GM23248 (cell line): ENCODE results near the gene TSPAN5. TPM values are rescaled to one million over a fixed set of nuclear protein-coding genes. Genes with fewer than 3 reads are reported as not detected.

Experiments used
- DNase-seq: peaks from one replicate; pipeline ENCODE4 v3.0.0-alpha.2; 2015
- H2AFZ ChIP-seq: fragments of 200-600 bp; sonication (generic); 2 replicates; pipeline ENCODE4 v1.6.1; 2016; ENCODE audit warnings: antibody characterized with exemption
- H3F3A ChIP-seq: fragments of 200-600 bp; sonication (generic); 2 replicates; pipeline ENCODE4 v1.6.1; 2016; ENCODE audit warnings: mild to moderate bottlenecking, antibody characterized with exemption, mixed run types; ENCODE audit not compliant: insufficient read depth
- H3K27ac ChIP-seq: fragments of 200-600 bp; sonication (generic); 2 replicates; pipeline ENCODE4 v1.5.1; 2016; ENCODE audit warnings: mild to moderate bottlenecking
- H3K27me3 ChIP-seq: fragments of 200-600 bp; sonication (generic); replicated peaks from 2 replicates; pipeline ENCODE4 v1.6.1; 2016; ENCODE audit warnings: mild to moderate bottlenecking; ENCODE audit not compliant: insufficient read depth
- H3K36me3 ChIP-seq: fragments of 200-600 bp; sonication (generic); 2 replicates; pipeline ENCODE4 v1.6.1; 2016; ENCODE audit warnings: low read depth, mild to moderate bottlenecking
- H3K4me1 ChIP-seq: fragments of 200-600 bp; sonication (generic); 2 replicates; pipeline ENCODE4 v1.6.1; 2016; ENCODE audit warnings: mild to moderate bottlenecking; ENCODE audit not compliant: insufficient read depth
- H3K4me2 ChIP-seq: fragments of 200-600 bp; sonication (generic); one replicate; pipeline ENCODE4 v1.6.1; 2016; ENCODE audit warnings: mild to moderate bottlenecking; ENCODE audit not compliant: unreplicated experiment
- H3K4me3 ChIP-seq: fragments of 200-600 bp; sonication (generic); 2 replicates; pipeline ENCODE4 v1.5.1; 2016; ENCODE audit warnings: mild to moderate bottlenecking
- H3K79me2 ChIP-seq: fragments of 200-600 bp; sonication (generic); 2 replicates; pipeline ENCODE4 v1.6.1; 2016; ENCODE audit warnings: mild to moderate bottlenecking; ENCODE audit not compliant: insufficient read depth
- H3K9ac ChIP-seq: fragments of 200-600 bp; sonication (generic); 2 replicates; pipeline ENCODE4 v1.6.1; 2016; ENCODE audit warnings: mild to moderate bottlenecking
- H3K9me2 ChIP-seq: fragments of 200-600 bp; sonication (generic); 2 replicates; pipeline ENCODE4 v1.6.1; 2016; ENCODE audit warnings: mixed run types, mild to moderate bottlenecking, moderate library complexity; ENCODE audit not compliant: insufficient read depth
- H3K9me3 ChIP-seq: fragments of 200-600 bp; sonication (generic); one replicate; pipeline ENCODE4 v1.6.1; 2017; ENCODE audit warnings: low read depth
- H4K20me1 ChIP-seq: fragments of 200-600 bp; sonication (generic); 2 replicates; pipeline ENCODE4 v1.6.0; 2016; ENCODE audit not compliant: insufficient read depth
- EZH2 ChIP-seq: fragments of 200-600 bp; sonication (generic); IDR thresholded peaks from 2 replicates; pipeline ENCODE4 v1.6.1; 2018; ENCODE audit warnings: antibody characterized with exemption, mild to moderate bottlenecking; ENCODE audit not compliant: insufficient read depth, poor library complexity, severe bottlenecking
- EZH2phosphoT487 ChIP-seq: fragments of 200-600 bp; sonication (generic); IDR thresholded peaks from 2 replicates; pipeline ENCODE4 v1.6.1; 2018; ENCODE audit warnings: antibody characterized with exemption, moderate library complexity, mild to moderate bottlenecking, low read depth; ENCODE audit not compliant: insufficient read depth
- WGBS, 2 experiments: methylation state at CpG; one replicate each; pipeline ENCODE4 v1.1.6; 2015 to 2017; ENCODE audit warnings: low lambda C conversion rate in 2 of 2, low coverage in 1 of 2; ENCODE audit errors: missing lambda C conversion rate in 2 of 2; 5-methylcytosine and 5-hydroxymethylcytosine counted together
- in situ Hi-C: fragments of 300-500 bp; cut with MboI; formaldehyde crosslinking; loops from 2 replicates; pipeline ENCODE4 v1.15.0; 2020
- polyA plus RNA-seq: library from polyadenylated mRNA; unstranded; fragments of >200 nt; fragmentation: Nextera tagmentation; extraction: Ambion mirVana; gene quantifications from 2 replicates; pipeline ENCODE4 v1.2.1, GENCODE V29; 2016
- total RNA-seq: library from RNA; depleted of rRNA; stranded (reverse); fragments of >200 nt; shearing (Covaris generic); gene quantifications from 2 replicates; pipeline ENCODE4 v1.2.3, GENCODE V29; 2014

The TSPAN5 gene
- total and polyA plus RNA-seq, 2 experiments from 2014 or later = 61.9 to 76.6 TPM

GRCh38 chr4:98524230-98524629, 134.2 kb downstream of the TSPAN5 start:
- Histone ChIP-seq H4K20me1 (no peaks in the 10 kb centered on the region), H3K27me3 (no peaks in the 10 kb centered on the region), H3K27ac (peak overlapping the region; percentile 86), H3K4me1 (peaks cover 66% of the 10 kb centered on the region), H3K9ac (no peak overlapping the region), H3F3A (peaks cover 53% of the 10 kb centered on the region), H2AFZ (no peak overlapping the region), H3K4me2 (peak overlapping the region; percentile 71), H3K9me2 (no peaks in the 10 kb centered on the region), H3K4me3 (no peak overlapping the region), H3K36me3 (no peaks in the 10 kb centered on the region), H3K9me3 (no peaks in the 10 kb centered on the region), H3K79me2 (peaks cover 92% of the 10 kb centered on the region)
- in situ Hi-C loops = no loop called here
- TF ChIP-seq EZH2 = no peak
- no peak for TF ChIP-seq EZH2phosphoT487
- no peak for DNase-seq
- 67 to 70% methylated on average over 4 of the region's 4 CpGs for WGBS, 2 experiments

- H3K4me2 ChIP-seq = peak overlapping the region; percentile 71
- TF ChIP-seq EZH2phosphoT487 = no peak
- TF ChIP-seq EZH2 = no peak
- peak overlapping the region; percentile 6; the same call in 1 of the 2 replicates for H2AFZ ChIP-seq
- H4K20me1 ChIP-seq = no peaks in the 10 kb centered on the region
- 1 to 7% methylated on average over 3 of the region's 3 CpGs for whole genome bisulfite sequencing, 2 experiments
- H3K4me3 ChIP-seq = peak overlapping the region; percentile 60
- no peaks in the 10 kb centered on the region for H3K9me2 ChIP-seq
- in situ Hi-C loops = no loop called here
- no peaks in the 10 kb centered on the region for H3K9me3 ChIP-seq
- peak overlapping the region; percentile 86 for H3K27ac ChIP-seq
- H3K36me3 ChIP-seq = no peaks in the 10 kb centered on the region
- H3F3A ChIP-seq = peaks cover 63% of the 10 kb centered on the region
- H3K9ac ChIP-seq = peak overlapping the region; percentile 63
- H3K4me1 ChIP-seq = peaks cover 72% of the 10 kb centered on the region
- no peaks in the 10 kb centered on the region for H3K27me3 ChIP-seq
- peak; percentile 93 for DNase-seq
- H3K79me2 ChIP-seq = peaks cover 92% of the 10 kb centered on the region
These were observed 135.6 kb downstream of the TSPAN5 start for GRCh38 chr4:98522636-98523395.

- H3K79me2 ChIP-seq = peaks cover 92% of the 10 kb centered on the region
- H3F3A ChIP-seq = peaks cover 68% of the 10 kb centered on the region
- H4K20me1 ChIP-seq = no peaks in the 10 kb centered on the region
- no peaks in the 10 kb centered on the region for H3K36me3 ChIP-seq
- H3K9me3 ChIP-seq = no peaks in the 10 kb centered on the region
- TF ChIP-seq EZH2phosphoT487 (no peak), EZH2 (no peak)
- no peaks in the 10 kb centered on the region for H3K9me2 ChIP-seq
- H3K9ac ChIP-seq = peak overlapping the region; percentile 63; the same call in 1 of the 2 replicates
- DNase-seq = no peak
- peak overlapping the region; percentile 60; the same call in 1 of the 2 replicates for H3K4me3 ChIP-seq
- H3K4me1 ChIP-seq = peaks cover 72% of the 10 kb centered on the region
- H3K27me3 ChIP-seq = no peaks in the 10 kb centered on the region
- in situ Hi-C loops = no loop called here
- peak overlapping the region; percentile 71 for H3K4me2 ChIP-seq
- peak overlapping the region; percentile 86 for H3K27ac ChIP-seq
- 69 to 70% methylated on average over 5 of the region's 5 CpGs for WGBS, 2 experiments
- H2AFZ ChIP-seq = no peak overlapping the region
These were observed 136.3 kb downstream of the TSPAN5 start for GRCh38 chr4:98522062-98522461.

DNA sequence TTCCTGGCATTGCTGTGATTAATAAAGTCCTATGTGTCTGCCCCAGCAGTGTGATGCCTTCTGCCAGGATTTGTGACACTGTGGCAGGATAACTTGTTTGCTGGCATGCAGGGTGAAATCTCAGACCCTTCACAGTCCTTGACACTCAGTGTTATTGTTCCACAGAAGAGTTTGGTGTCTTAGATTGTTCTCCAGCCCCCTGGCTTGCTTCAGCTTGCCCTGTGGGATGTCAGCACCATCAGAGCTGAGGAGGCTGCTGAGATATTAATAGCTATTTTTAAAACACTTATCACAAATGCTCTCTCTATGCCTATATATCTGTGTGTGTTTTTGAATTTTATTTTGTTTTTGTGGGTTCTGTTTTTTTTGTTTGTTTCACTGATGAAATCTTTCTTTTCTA, 136.9 kb downstream of the TSPAN5 start:
- H4K20me1 ChIP-seq = no peaks in the 10 kb centered on the region
- H3K4me2 ChIP-seq = peak overlapping the region; percentile 71
- peaks cover 74% of the 10 kb centered on the region for H3F3A ChIP-seq
- 0 out of 2 replicates have a peak overlapping the region, but pooled peaks have one; percentile 11 for H3K27ac ChIP-seq
- DNase-seq = no peak
- peaks cover 91% of the 10 kb centered on the region for H3K79me2 ChIP-seq
- no peak overlapping the region for H2AFZ ChIP-seq
- H3K9me3 ChIP-seq = no peaks in the 10 kb centered on the region
- 0 out of 2 replicates have a peak overlapping the region, but pooled peaks have one; percentile 63 for H3K9ac ChIP-seq
- H3K4me3 ChIP-seq = no peak overlapping the region
- in situ Hi-C loops = no loop called here
- no peaks in the 10 kb centered on the region for H3K27me3 ChIP-seq
- no peaks in the 10 kb centered on the region for H3K9me2 ChIP-seq
- peaks cover 78% of the 10 kb centered on the region for H3K4me1 ChIP-seq
- H3K36me3 ChIP-seq = no peaks in the 10 kb centered on the region
- TF ChIP-seq EZH2 = no peak
- no peak for TF ChIP-seq EZH2phosphoT487
